Naive B cell (primary cell): ENCODE results near the gene MED27. TPM values are rescaled to one million over a fixed set of nuclear protein-coding genes. Genes with fewer than 3 reads are reported as not detected.

Experiments used
- ATAC-seq, 2 donors: fragments of 150-1000 bp; cut with Tn5 transposase; 2 replicates each; pipeline ENCODE4 v1.10.0; 2021; ENCODE audit warnings: low read depth in 2 of 2, mild to moderate bottlenecking in 2 of 2, moderate library complexity in 2 of 2
- DNase-seq: peaks from one replicate; pipeline ENCODE4 v3.0.0; 2022
- H3K27ac Mint-ChIP-seq, 6 donors: one replicate each; pipeline ENCODE4 v1.8.0; 2020 to 2022; ENCODE audit warnings: mild to moderate bottlenecking in 6 of 6, mixed read lengths in 6 of 6, moderate library complexity in 5 of 6, inconsistent platforms in 2 of 6
- H3K27me3 Mint-ChIP-seq, 3 donors: one replicate each; pipeline ENCODE4 v1.8.0; 2021 to 2022; ENCODE audit warnings: mixed read lengths in 3 of 3, mild to moderate bottlenecking in 1 of 3
- H3K36me3 Mint-ChIP-seq, 2 donors: one replicate each; pipeline ENCODE4 v1.8.0; 2020 to 2022; ENCODE audit warnings: mixed read lengths in 2 of 2, inconsistent platforms in 1 of 2, mild to moderate bottlenecking in 1 of 2
- H3K4me1 Mint-ChIP-seq, 3 donors: one replicate each; pipeline ENCODE4 v1.8.0; 2020 to 2022; ENCODE audit warnings: mixed read lengths in 3 of 3, inconsistent platforms in 1 of 3, mild to moderate bottlenecking in 1 of 3, moderate library complexity in 1 of 3
- H3K4me3 Mint-ChIP-seq, 8 donors: one replicate each; pipeline ENCODE4 v1.8.0; 2020 to 2022; ENCODE audit warnings: mild to moderate bottlenecking in 8 of 8, mixed read lengths in 8 of 8, moderate library complexity in 8 of 8, inconsistent platforms in 2 of 8
- H3K9me3 Mint-ChIP-seq, 7 donors: one replicate each; pipeline ENCODE4 v1.8.0; 2020 to 2022; ENCODE audit warnings: mixed read lengths in 7 of 7, mild to moderate bottlenecking in 5 of 7, inconsistent platforms in 2 of 7, moderate library complexity in 1 of 7
- polyA plus RNA-seq, 6 donors: library from polyadenylated mRNA; unstranded; fragments of 300-500 nt; fragmentation: Illumina TruSeq; gene quantifications; one replicate each; pipeline ENCODE4 v1.2.3, GENCODE V29; 2021; ENCODE audit warnings: low read depth in 6 of 6

Gene MED27
- polyA plus RNA-seq, 6 donors from 2014 or later, result 33.1 to 76.9 (median 40.5) TPM

- Mint-ChIP-seq H3K36me3 (peaks cover 10 to 11% of the 10 kb centered on the region in 2 donors), H3K9me3 (peaks cover 0 to 4% (median 2%) of the 10 kb centered on the region in 7 donors), H3K27me3 (no peaks in the 10 kb centered on the region), H3K27ac (no peak overlapping the region), H3K4me3 (no peak overlapping the region), H3K4me1 (peaks cover 0 to 4% (median 0%) of the 10 kb centered on the region in 3 donors)
- DNase-seq (no peak), ATAC-seq (no peak)
These were observed 110.1 kb downstream of the MED27 start for GRCh38 chr9:131969469-131969989.

- Mint-ChIP-seq H3K4me3 (peak overlapping the region in 1 of 8 donors; percentile 35), H3K36me3 (peaks cover 9 to 20% of the 10 kb centered on the region in 2 donors), H3K4me1 (peaks cover 0 to 8% (median 4%) of the 10 kb centered on the region in 3 donors), H3K27me3 (no peaks in the 10 kb centered on the region), H3K9me3 (peaks cover 0 to 5% (median 2%) of the 10 kb centered on the region in 7 donors), H3K27ac (no peak overlapping the region)
- DNase-seq (no peak), ATAC-seq (no peak)
These were observed 111.0 kb downstream of the MED27 start for GRCh38 chr9:131968632-131969031.

GRCh38 chr9:131965841-131966240 lies 113.8 kb downstream of the MED27 start:
- no peak overlapping the region for H3K27ac Mint-ChIP-seq

GRCh38 chr9:131965103-131965502 lies 114.6 kb downstream of the MED27 start:
- H3K36me3 Mint-ChIP-seq, result peaks cover 10% of the 10 kb centered on the region in 2 donors
- DNase-seq, result no peak
- ATAC-seq, result no peak
- H3K27ac Mint-ChIP-seq, result no peak overlapping the region
- no peaks in the 10 kb centered on the region for H3K27me3 Mint-ChIP-seq
- no peak overlapping the region for H3K4me3 Mint-ChIP-seq
- peaks cover 0 to 5% (median 0%) of the 10 kb centered on the region in 7 donors for H3K9me3 Mint-ChIP-seq
- peaks cover 0 to 14% (median 4%) of the 10 kb centered on the region in 3 donors for H3K4me1 Mint-ChIP-seq

More at GRCh38 chr9:131965841-131966240, 113.8 kb downstream of the MED27 start:
- ATAC-seq (no peak), DNase-seq (no peak)
- Mint-ChIP-seq H3K27me3 (no peaks in the 10 kb centered on the region), H3K36me3 (peaks cover 5 to 14% of the 10 kb centered on the region in 2 donors), H3K4me1 (peaks cover 0 to 9% (median 4%) of the 10 kb centered on the region in 3 donors), H3K9me3 (peaks cover 0 to 5% (median 0%) of the 10 kb centered on the region in 7 donors), H3K4me3 (no peak overlapping the region)

GRCh38 chr9:131963072-131964030 lies 116.3 kb downstream of the MED27 start:
- no peaks in the 10 kb centered on the region for H3K27me3 Mint-ChIP-seq
- H3K27ac Mint-ChIP-seq, result no peak overlapping the region
- H3K36me3 Mint-ChIP-seq, result peaks cover 10 to 14% of the 10 kb centered on the region in 2 donors
- DNase-seq (no peak), ATAC-seq (no peak)
- H3K4me1 Mint-ChIP-seq, result peaks cover 0 to 14% (median 4%) of the 10 kb centered on the region in 3 donors
- peaks cover 0 to 5% (median 0%) of the 10 kb centered on the region in 7 donors for H3K9me3 Mint-ChIP-seq
- H3K4me3 Mint-ChIP-seq, result no peak overlapping the region

GRCh38 chr9:131961496-131961880 lies 118.2 kb downstream of the MED27 start:
- DNase-seq (no peak), ATAC-seq (no peak)
- no peak overlapping the region for H3K4me3 Mint-ChIP-seq
- peaks cover 0 to 14% (median under 1%) of the 10 kb centered on the region in 3 donors for H3K4me1 Mint-ChIP-seq
- H3K27ac Mint-ChIP-seq, result no peak overlapping the region
- H3K27me3 Mint-ChIP-seq, result no peaks in the 10 kb centered on the region
- H3K9me3 Mint-ChIP-seq, result peaks cover 0 to 5% (median 0%) of the 10 kb centered on the region in 7 donors
- peaks cover 14 to 15% of the 10 kb centered on the region in 2 donors for H3K36me3 Mint-ChIP-seq

GRCh38 chr9:131960851-131961495 lies 118.7 kb downstream of the MED27 start:
- Mint-ChIP-seq H3K27ac (no peak overlapping the region), H3K4me1 (peaks cover 0 to 16% (median 0%) of the 10 kb centered on the region in 3 donors), H3K27me3 (no peaks in the 10 kb centered on the region), H3K4me3 (no peak overlapping the region), H3K9me3 (peaks cover 0 to 5% (median 0%) of the 10 kb centered on the region in 7 donors), H3K36me3 (peaks cover 16 to 20% of the 10 kb centered on the region in 2 donors)
- no peak for DNase-seq
- ATAC-seq, result no peak

GRCh38 chr9:131960311-131960710 lies 119.4 kb downstream of the MED27 start:
- ATAC-seq (no peak), DNase-seq (no peak)
- peaks cover 18 to 23% of the 10 kb centered on the region in 2 donors for H3K36me3 Mint-ChIP-seq
- peak overlapping the region in 1 of 6 donors; percentile 39 for H3K27ac Mint-ChIP-seq
- H3K4me1 Mint-ChIP-seq, result peaks cover 0 to 17% (median 0%) of the 10 kb centered on the region in 3 donors
- H3K4me3 Mint-ChIP-seq, result no peak overlapping the region
- H3K27me3 Mint-ChIP-seq, result no peaks in the 10 kb centered on the region
- peaks cover 0 to 5% (median 0%) of the 10 kb centered on the region in 7 donors for H3K9me3 Mint-ChIP-seq

GRCh38 chr9:131959887-131960286 lies 119.8 kb downstream of the MED27 start:
- peaks cover 0 to 5% (median 0%) of the 10 kb centered on the region in 7 donors for H3K9me3 Mint-ChIP-seq
- no peak overlapping the region for H3K27ac Mint-ChIP-seq
- H3K4me1 Mint-ChIP-seq, result peaks cover 0 to 17% (median 0%) of the 10 kb centered on the region in 3 donors
- no peaks in the 10 kb centered on the region for H3K27me3 Mint-ChIP-seq
- H3K4me3 Mint-ChIP-seq, result no peak overlapping the region
- ATAC-seq (no peak), DNase-seq (no peak)
- peaks cover 18 to 23% of the 10 kb centered on the region in 2 donors for H3K36me3 Mint-ChIP-seq

GRCh38 chr9:131959056-131959455 lies 120.6 kb downstream of the MED27 start:
- Mint-ChIP-seq H3K4me3 (no peak overlapping the region), H3K36me3 (peaks cover 14 to 18% of the 10 kb centered on the region in 2 donors), H3K4me1 (peaks cover 0 to 14% (median 0%) of the 10 kb centered on the region in 3 donors), H3K27me3 (no peaks in the 10 kb centered on the region), H3K9me3 (peaks cover 0 to 2% (median 0%) of the 10 kb centered on the region in 7 donors), H3K27ac (no peak overlapping the region)
- DNase-seq, result no peak
- no peak for ATAC-seq

GRCh38 chr9:131954299-131954698 lies 125.4 kb downstream of the MED27 start:
- Mint-ChIP-seq H3K27me3 (no peaks in the 10 kb centered on the region), H3K27ac (no peak overlapping the region)

GRCh38 chr9:131951905-131952304 lies 127.8 kb downstream of the MED27 start:
- Mint-ChIP-seq H3K36me3 (peaks cover 4 to 15% of the 10 kb centered on the region in 2 donors), H3K9me3 (no peaks in the 10 kb centered on the region), H3K27me3 (no peaks in the 10 kb centered on the region), H3K4me3 (no peak overlapping the region), H3K4me1 (peaks cover 0 to 4% (median 0%) of the 10 kb centered on the region in 3 donors), H3K27ac (no peak overlapping the region)
- no peak for DNase-seq
- no peak for ATAC-seq

More at GRCh38 chr9:131954299-131954698, 125.4 kb downstream of the MED27 start:
- no peak overlapping the region for H3K4me3 Mint-ChIP-seq
- DNase-seq (no peak), ATAC-seq (no peak)
- no peaks in the 10 kb centered on the region for H3K9me3 Mint-ChIP-seq
- peaks cover 0 to 4% (median 0%) of the 10 kb centered on the region in 3 donors for H3K4me1 Mint-ChIP-seq
- H3K36me3 Mint-ChIP-seq, result peaks cover 9 to 13% of the 10 kb centered on the region in 2 donors

- DNase-seq (no peak), ATAC-seq (no peak)
- H3K27me3 Mint-ChIP-seq, result no peaks in the 10 kb centered on the region
- no peak overlapping the region for H3K4me3 Mint-ChIP-seq
- peaks cover 9 to 11% of the 10 kb centered on the region in 2 donors for H3K36me3 Mint-ChIP-seq
- peaks cover 0 to 3% (median 0%) of the 10 kb centered on the region in 3 donors for H3K4me1 Mint-ChIP-seq
- no peak overlapping the region for H3K27ac Mint-ChIP-seq
- H3K9me3 Mint-ChIP-seq, result no peaks in the 10 kb centered on the region
These were observed 128.5 kb downstream of the MED27 start for GRCh38 chr9:131951155-131951554.
